SU-DHL-6 (cell line): Measurements from ENCODE around the gene TMCC1.

ENCODE experiments used
- EZH2phosphoT487 ChIP-seq: fragments of 200-600 bp; sonication (generic), shearing (Covaris generic); conservative IDR thresholded peaks from 2 replicates; pipeline ENCODE4 v1.6.1; 2018; ENCODE audit warnings: mild to moderate bottlenecking, antibody characterized with exemption, low read length, moderate library complexity, mixed read lengths
- TF ChIP-seq, protein P1 (sequence below): fragments of 200-600 bp; sonication (generic); IDR thresholded peaks from one replicate; pipeline ENCODE4 v1.5.1; 2017; ENCODE audit warnings: antibody characterized with exemption, mild to moderate bottlenecking, low read length, moderate library complexity; ENCODE audit not compliant: insufficient read depth, poor library complexity, severe bottlenecking

DNA sequence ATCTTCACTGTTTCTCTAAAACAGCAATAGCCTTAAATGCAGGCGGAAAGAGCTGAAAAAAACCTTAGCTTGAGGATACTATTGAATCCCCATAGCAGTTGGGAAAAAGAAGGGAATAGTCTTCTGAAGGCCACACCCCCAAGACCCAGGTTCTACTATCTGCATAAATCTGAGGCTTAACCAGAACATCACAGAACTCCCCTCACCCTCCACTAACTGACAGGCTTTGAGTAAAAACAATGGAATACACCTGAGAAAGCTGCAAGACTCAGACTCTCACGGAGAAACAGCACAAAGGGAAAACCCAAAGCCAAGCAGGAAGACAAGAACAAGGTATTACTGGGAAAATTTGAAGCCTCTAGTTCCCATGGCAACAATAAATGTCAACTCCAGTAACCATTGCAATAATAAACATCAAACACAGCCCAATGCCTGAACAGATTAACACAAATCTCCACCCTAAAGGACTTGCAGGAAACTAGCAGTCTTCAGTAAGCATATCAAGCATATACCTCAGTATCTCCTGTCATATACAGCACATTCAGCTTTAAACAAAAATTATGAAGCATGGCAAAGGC lies 56.4 kb downstream of the TMCC1 start:
- TF ChIP-seq, protein P1, sequence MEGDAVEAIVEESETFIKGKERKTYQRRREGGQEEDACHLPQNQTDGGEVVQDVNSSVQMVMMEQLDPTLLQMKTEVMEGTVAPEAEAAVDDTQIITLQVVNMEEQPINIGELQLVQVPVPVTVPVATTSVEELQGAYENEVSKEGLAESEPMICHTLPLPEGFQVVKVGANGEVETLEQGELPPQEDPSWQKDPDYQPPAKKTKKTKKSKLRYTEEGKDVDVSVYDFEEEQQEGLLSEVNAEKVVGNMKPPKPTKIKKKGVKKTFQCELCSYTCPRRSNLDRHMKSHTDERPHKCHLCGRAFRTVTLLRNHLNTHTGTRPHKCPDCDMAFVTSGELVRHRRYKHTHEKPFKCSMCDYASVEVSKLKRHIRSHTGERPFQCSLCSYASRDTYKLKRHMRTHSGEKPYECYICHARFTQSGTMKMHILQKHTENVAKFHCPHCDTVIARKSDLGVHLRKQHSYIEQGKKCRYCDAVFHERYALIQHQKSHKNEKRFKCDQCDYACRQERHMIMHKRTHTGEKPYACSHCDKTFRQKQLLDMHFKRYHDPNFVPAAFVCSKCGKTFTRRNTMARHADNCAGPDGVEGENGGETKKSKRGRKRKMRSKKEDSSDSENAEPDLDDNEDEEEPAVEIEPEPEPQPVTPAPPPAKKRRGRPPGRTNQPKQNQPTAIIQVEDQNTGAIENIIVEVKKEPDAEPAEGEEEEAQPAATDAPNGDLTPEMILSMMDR = no peak
- no peak for TF ChIP-seq EZH2phosphoT487
